GM21529 (cell line): ENCODE data around the gene ZC3H6.
"Not testable (repeated sequence)": the region's sequence is repeated elsewhere in the genome, so short reads cannot be mapped to it uniquely, and the experiment has no call there.

ENCODE experiments used
- ATAC-seq: cut with Tn5 transposase; IDR thresholded peaks from one replicate; pipeline ENCODE4 v1.9.1; 2021; ENCODE audit not compliant: unreplicated experiment

The ZC3H6 gene

DNA sequence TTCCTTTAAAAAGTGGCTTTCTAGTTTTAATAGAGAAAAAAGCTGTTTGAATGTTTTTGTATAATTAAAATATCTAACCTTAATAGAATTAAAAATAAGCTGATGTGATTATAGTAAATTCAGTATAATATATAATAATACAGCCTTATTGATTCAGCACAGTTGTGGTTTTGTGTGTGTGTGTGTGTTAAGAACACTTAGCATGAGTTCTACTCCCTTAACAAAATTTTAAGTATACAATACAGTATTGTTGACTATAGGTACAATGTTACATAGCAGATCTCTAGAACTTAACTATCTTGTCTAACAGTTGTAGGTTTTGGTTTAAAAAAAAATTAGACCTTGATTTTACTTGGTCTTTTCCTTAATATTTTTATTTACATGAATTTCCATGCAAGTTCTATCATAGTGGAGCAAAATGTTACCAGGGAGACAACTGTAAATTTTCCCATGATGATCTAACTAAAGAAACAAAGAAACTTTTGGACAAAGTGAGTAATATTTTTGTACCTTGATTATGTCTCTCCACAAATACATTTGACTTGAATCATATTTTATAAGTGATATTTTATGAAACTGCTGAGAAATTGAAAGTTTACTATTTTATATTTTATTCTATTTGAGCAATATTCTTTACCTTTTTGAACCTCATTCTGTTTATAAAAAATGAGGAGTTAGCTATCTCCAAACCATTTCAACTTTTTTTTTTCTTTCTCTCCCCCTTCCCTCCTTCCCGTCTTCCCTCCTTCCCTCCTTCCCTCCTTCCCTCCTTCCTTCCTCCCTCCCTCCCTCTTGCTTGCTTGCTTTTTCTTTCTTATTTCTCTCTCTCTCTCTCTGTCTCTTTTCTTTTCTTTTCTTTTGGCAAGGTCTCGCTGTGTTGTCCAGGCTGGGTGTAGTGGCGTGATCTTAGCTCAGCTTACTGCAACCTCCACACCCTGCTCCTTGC lies 46.3 kb downstream of the ZC3H6 start:
- no peak for ATAC-seq

DNA sequence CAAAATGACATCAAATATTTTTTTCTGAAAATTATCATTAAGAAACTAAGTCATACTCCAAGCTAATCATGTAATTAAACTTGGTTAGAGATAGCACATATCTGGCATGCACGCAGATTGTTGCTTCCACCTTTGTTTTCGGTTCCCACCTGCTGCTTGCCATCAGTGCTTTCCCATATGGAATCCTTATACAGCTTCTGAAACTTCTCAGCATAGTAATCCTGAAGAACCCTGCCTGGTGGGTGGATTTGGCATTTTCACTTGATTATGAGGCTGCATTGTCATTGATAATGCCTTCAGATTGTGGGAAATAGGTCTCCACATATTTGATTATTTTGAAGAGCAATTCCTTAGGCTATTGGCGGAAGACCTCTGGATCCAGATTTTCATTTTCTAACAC lies 47.5 kb downstream of the ZC3H6 start:
- no peak for ATAC-seq

DNA sequence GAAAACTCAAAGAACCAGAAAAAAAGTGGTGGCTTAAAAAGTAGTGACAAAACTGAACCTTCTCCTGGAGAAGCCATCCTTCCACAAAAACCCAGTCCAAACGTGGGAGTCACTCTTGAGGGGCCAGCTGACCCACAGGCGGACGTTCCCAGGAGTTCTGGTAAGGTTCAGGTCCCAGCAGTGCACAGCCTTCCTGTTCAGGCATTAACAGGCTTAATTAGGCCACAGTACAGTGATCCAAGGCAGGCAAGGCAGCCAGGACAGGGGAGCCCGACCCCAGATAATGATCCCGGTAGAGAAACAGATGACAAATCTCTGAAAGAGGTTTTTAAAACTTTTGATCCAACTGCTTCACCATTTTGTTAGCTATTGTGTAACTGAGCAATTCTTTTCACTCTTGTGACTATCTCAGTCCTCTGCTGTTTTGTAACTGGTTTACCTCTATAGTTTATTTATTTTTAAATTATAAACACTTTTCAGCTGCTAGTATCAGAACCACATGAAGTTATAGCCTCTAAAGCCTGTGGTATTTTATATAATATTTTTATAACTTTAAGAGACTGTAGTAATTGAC lies 56.8 kb downstream of the ZC3H6 start:
- no peak for ATAC-seq

DNA sequence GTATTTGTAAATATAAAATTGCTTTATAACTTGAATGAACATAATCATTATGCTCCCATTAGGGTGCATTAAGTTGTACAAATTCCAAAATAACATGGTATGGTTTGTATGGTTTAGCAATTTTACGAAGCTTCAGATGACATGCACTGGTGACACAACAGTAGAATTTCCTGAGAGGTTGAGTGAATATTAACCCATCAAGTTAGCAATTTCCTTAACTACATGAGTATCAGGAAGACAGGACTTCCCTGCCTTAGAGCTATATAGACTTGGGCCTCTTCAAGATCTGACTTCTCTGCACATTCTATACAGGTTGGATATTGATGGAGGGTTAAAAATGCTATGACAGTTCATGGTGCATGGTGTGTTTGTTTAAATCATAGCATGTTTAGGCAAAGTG lies 60.2 kb downstream of the ZC3H6 start:
- ATAC-seq: no peak

DNA sequence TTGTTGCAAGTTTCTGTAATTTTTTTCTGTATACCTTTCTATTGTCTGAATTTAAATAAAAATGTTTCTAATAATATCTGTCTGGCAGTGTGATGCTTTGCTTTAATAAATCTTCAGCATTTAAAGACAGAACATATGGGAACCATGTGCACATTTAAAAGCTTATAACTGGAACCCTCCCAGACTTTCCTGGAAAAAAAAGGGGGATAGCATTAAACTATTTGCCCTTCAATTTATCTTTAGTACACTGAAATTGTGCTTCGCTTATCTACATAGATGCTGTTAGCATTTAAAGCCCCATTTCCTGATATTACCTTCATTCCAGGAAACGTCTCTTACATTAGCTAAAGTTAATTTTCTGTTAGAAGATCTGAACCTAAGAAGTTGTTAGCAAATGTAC lies 64.6 kb downstream of the ZC3H6 start:
- ATAC-seq: no peak

DNA sequence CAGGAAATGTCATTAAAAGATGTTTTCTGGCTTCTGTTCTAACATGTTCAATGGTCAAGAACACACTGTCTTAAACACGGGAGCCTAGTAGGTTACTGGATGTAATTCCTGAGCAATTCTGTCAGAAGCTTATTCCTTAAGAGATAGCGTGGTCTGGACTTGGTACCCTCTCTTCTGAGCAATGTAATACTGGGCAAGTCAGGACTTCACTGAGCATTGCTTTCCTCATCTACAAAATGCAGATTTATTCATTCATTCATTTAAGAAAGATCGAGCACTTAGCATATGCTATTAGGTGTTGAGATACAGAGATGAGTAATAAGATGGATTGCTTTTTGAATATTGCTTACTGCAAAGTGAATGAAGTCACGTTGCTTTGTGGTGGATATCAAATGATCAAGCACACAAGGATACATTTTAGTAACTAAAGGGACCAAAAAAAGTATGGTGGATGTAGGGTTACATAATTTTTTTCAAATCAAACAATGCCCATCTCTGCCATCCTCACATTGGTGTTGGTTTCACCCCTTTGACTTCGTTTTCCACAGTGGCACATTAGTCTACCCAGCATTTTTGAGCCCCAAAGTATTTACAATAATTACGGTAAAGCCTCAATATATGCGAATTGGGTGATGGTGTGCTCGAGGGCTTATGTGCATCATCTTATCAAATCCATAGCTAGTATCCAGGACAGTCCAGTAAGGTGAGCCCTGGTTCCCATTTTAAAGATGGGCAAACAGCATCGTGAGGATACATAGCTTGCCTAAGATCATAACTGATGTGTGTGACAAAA lies 65.3 kb downstream of the ZC3H6 start:
- ATAC-seq: no peak

DNA sequence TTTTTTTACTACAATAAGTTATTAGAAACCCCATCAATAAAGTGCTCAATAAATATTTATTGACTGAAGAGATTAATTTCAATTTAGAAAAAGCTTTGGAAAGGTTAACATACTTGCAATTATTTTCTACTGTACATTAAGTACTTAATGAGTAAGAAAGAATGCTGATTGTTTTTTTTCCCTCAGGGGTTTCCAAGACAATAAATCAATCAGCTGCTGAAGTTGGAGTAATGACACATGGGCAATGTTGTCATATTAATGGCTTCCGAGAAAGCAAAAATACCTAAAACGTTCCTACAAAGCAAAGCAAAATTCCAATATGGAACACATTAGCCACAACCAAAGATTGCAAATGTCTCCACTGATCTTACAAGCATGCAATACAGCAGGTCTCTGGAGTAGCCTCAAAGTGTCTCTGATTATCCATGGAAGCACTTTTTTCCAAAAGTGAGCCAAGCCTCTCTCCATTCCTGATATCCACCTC lies 66.7 kb downstream of the ZC3H6 start:
- no peak for ATAC-seq

DNA sequence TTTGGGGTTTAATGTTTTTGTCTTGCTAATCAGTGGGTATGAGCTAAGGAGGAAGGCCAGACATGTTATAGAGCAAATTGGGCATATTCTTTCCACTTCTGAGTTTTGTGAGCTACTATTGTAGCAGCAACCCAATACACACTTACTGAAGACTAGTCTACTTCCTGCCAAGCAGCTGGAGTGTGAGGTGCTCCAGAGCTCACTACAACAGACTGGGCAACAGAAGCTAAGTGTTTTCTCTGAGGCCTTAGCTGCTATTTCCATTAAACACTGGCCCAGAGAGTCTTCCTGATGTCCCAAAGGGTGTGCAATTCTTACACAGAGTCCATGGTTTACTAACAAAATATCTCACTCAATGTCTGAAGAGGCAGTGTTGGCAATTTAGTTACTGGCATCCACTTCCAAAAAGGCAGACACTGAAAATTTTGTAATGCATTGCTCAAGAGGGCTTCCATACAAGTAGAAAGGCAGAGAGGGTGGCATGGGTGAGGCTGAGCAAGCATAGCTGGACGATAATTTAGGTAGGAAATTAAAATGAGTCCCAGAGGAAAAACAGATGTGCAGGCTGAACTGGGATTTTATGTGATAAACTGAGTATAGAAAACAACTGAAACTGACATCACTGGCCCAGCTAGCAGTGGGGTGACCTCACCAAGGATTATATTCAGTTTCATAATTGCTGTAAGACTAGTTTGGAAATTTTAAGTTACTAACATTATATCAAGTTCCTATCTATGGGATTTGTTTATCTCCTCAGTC lies 68.6 kb downstream of the ZC3H6 start:
- no peak for ATAC-seq

DNA sequence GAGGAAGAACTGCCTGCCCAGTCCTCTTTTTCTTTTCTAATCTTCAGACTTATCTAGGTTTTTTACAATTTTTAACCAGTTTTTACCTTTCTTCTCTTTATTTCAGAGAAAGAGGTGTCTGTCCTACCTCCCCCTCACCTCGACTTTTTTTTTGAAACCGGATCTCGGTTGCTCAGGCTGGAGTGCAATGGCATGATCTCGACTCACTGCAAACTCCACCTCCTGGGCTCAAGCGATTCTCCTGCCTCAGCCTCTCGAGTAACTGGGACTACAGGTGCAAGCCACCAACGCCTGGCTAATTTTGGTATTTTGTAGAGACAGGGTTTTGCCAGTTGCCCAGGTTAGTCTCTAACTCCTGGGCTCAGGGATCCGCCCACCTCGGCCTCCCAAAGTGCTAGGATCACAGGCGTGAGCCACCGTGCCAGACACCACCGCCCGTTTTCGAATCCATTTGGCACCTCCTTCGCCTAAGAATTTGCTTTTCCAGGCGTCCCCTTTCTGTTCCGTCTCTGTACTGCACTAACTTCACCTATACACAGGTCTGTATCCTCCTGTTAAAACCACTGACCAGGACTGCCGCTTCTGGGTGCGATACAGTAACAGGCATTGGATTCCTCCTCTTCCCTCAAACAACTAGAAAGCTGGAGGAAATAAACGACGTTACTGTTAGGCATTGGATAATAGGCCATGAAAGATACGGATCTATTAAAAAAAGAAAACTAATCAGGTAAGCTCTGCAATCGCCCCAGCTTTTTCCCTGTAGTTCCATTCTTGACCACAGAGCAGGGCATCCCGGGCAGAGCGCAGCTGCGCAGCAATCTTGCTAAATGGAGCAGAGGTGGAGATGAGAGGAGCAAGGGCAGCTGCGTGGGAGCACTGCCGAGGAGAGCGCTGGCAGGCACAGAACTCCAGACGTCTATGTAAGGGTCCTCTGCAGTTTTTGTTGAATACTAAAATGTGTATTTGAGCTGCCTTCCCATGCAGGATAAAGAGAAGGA lies 69.9 kb downstream of the ZC3H6 start:
- ATAC-seq: no peak

DNA sequence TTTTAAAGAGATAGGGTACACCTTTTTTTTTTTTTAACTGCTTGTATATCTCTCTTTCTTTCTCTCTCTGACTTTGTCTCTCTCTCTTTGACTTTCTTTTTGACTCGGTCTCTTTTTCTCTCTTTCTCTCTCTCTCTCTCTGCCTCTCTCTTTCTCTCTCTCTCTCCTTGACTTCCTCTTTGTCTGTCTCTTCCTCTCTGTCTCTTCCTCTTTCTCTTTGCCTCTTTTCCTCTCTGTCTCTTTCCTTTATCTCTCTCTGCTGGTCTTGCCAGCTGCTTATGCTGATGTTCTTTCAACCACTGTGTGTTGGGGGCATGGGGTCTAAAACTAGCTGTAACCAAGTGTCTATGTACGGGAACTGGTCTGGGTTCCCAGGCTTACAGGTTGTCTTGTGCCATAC lies 76.9 kb downstream of the ZC3H6 start:
- ATAC-seq: not testable (repeated sequence)

DNA sequence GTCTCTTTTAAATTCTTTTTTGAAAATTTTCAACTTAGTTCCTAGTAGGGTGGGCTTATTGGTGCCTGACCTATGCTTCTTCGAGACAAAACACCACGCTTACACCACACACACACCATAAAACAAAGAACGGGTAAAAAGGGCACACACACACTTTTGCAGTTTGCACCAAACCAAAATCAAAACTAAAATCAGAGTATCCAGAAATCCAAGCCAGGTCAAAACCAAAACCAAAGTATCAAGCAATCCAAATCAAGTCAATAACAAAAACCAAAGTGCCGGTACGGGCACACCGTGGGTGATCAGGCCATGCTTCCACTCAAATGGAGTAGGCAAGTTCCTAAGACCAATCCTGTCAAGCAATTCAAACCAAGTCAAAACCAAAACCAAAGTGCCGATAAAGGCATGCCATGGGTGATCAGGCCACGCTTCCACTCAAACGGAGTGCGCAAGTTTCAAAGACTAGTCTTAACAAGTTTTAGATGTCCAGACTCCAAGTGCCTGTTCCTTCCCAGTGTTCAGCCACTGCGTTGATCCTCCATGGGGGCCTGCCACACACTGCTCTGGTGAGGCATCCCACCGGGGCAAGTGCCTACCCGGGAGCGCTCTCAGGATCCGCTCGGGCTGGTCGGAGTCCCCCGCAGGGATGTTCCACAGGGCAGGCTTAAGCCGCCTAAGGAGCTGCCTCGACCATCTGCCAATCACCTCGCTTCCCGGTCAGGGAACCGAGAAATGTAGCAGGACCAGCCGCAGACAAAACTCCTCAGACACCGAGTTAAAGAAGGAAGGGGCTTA lies 77.6 kb downstream of the ZC3H6 start:
- not testable (repeated sequence) for ATAC-seq

DNA sequence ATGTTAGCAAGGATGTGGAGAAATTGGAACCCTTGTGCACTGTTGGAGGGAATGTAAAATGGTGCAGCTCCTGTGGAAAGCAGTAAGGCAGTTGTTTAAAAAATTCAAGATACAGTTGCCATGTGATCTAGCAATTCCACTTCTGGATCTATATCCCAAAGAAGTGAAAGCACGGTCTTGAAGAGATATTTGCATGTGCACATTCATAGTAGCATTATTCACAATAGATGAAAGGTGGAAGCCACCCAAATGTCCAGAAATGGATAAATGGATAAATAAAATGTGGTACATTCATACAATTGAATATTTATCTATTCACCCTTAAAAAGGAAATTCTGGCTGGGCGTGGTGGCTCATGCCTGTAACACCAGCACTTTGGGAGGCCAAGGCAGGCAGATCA lies 78.9 kb downstream of the ZC3H6 start:
- not testable (repeated sequence) for ATAC-seq

DNA sequence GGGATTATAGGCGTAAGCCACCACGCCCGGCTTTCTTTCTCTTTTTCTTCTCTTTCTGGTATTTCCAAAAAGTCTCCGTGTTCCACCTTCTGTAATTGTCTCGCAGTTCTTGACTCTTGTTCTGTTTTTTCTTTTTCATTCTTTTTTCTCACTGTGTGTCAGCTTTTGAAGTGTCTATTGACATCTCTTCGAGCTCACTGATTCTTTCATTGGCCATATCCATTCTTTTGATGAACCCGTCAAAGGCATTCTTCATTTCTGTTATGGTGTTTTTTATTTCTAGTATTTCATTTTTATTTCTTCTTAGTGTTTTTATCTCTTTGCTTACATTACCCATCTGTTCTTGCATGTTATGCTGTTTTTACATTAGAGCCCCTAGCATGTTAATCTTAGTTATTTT lies 84.7 kb downstream of the ZC3H6 start:
- ATAC-seq: not testable (repeated sequence)
